Adrenal gland (tissue), 12 donors: Measurements from ENCODE around the gene CILP2. TPM values are rescaled to one million over a fixed set of nuclear protein-coding genes. Genes with fewer than 3 reads are reported as not detected.

Source experiments
- DNase-seq, 7 donors: peaks; one replicate each; pipeline ENCODE4 v3.0.0-alpha.2; 2019 to 2020
- H3K27ac ChIP-seq, 5 donors: fragments of 200-600 bp; sonication (generic) in 4 of 5; 1 replicate in 3 of 5; 2 replicates in 2 of 5; pipeline versions ENCODE4 v1.5.1 to v1.8.0; 2016 to 2020; ENCODE audit warnings: mild to moderate bottlenecking in 1 of 5
- H3K27me3 ChIP-seq: fragments of 200-600 bp; 2 replicates; pipeline ENCODE4 v1.8.0; 2021
- H3K36me3 ChIP-seq, 2 donors: fragments of 200-600 bp; replicated peaks in 1 of 2; 1 replicate in 1 of 2; 2 replicates in 1 of 2; pipeline versions ENCODE4 v1.5.1 to v1.8.0; 2018 to 2022
- H3K4me1 ChIP-seq, 2 donors: fragments of 200-600 bp; replicated peaks in 1 of 2; 1 replicate in 1 of 2; 2 replicates in 1 of 2; pipeline versions ENCODE4 v1.5.1 to v1.8.0; 2018 to 2021
- H3K4me3 ChIP-seq, 4 donors: fragments of 200-600 bp; sonication (generic) in 3 of 4; one replicate each; pipeline ENCODE4 v1.5.1; 2016 to 2018
- H3K9me3 ChIP-seq, 3 donors: fragments of 200-600 bp; sonication (generic) in 1 of 3; replicated peaks in 1 of 3; 1 replicate in 2 of 3; 2 replicates in 1 of 3; pipeline versions ENCODE4 v1.5.1 to v1.8.0; 2016 to 2021
- CTCF ChIP-seq, 6 experiments: fragments of 450-650 bp in 4 of 6; fragments of 200-600 bp in 2 of 6; sonication (generic) in 1 of 6; IDR thresholded peaks; 1 replicate in 5 of 6; 2 replicates in 1 of 6; pipeline versions ENCODE4 v1.5.1 to v1.8.0; 2016 to 2021; ENCODE audit warnings: antibody characterized with exemption in 6 of 6, mild to moderate bottlenecking in 2 of 6, moderate library complexity in 1 of 6
- POLR2A ChIP-seq, 2 donors: fragments of 450-650 bp; IDR thresholded peaks; one replicate each; pipeline ENCODE4 v1.6.1; 2017; ENCODE audit warnings: antibody characterized with exemption in 2 of 2, mild to moderate bottlenecking in 2 of 2, moderate library complexity in 1 of 2
- WGBS, 4 donors: extraction: QIAGEN DNeasy Blood & Tissue Kit in 2 of 4; methylation state at CpG; one replicate each; pipeline versions ENCODE4 v1.1.5 to v1.1.7; 2013 to 2017; 5-methylcytosine and 5-hydroxymethylcytosine counted together
- intact Hi-C, 2 donors: fragments of 100-400 bp; cut with DNase I; formaldehyde crosslinking; loops; one replicate each; pipeline versions ENCODE4 v1.14.1 to v1.15.0; 2022 to 2023
- polyA plus RNA-seq, 3 donors: library from polyadenylated mRNA; stranded (reverse); fragments of 200-250 nt in 2 of 3; fragments of 350-450 nt in 1 of 3; fragmentation: Illumina TruSeq in 1 of 3; extraction: RNeasy Lipid Tissue Mini Kit (QIAGEN cat#74804) in 1 of 3; gene quantifications; one replicate each; pipeline ENCODE4 v1.2.3, GENCODE V29; 2013 to 2014
- total RNA-seq, 9 donors: library from RNA; depleted of rRNA in 4 of 9; stranded (reverse); fragments of >200 nt in 4 of 9; fragments of 120-200 nt in 1 of 9; fragmentation: NEBNext Ultra II Directional in 1 of 9; extraction: Animal tissue kit (Norgen Biotek cat#: 25700) in 1 of 9; gene quantifications; one replicate each; pipeline versions ENCODE4 v1.1.0 to v1.2.4, GENCODE V29; 2013 to 2023
- donor health status: healthy with polysubstance abuse.
- donor health status: Bipolar disorder and iron deficiency.
- donor health status: DM: yes; HTN: yes; CAD: no.
- donor health status: DM: no; HTN: no; CAD: no.
- donor health status: DM: no; HTN: no; CAD: no.
- donor health status: DM: yes; HTN: yes; CAD: no.

CILP2 gene
- total and polyA plus RNA-seq, 12 donors: 0.13 to 0.43 (median 0.23) TPM; not detected in 8

- H3K9me3 ChIP-seq: no peaks in the 10 kb centered on the region
- no peak for DNase-seq
- TF ChIP-seq POLR2A (IDR thresholded peaks at IDR 0.05) (no peak), CTCF (IDR thresholded peaks at IDR 0.05) (no peak)
- intact Hi-C loops: no loop called here
- no peak overlapping the region for H3K4me3 ChIP-seq
- no peak overlapping the region for H3K27ac ChIP-seq
- no peaks in the 10 kb centered on the region for H3K36me3 ChIP-seq
- WGBS, 4 donors: 77 to 87% (median 84%) methylated on average over 12 to 14 of the region's 14 CpGs; no CpG with 5 or more reads in 1 of the 4 donors
- no peaks in the 10 kb centered on the region for H3K27me3 ChIP-seq
- H3K4me1 ChIP-seq: no peaks in the 10 kb centered on the region
Observed at GRCh38 chr19:19551853-19552192, 13.8 kb downstream of the CILP2 start.

- whole genome bisulfite sequencing, 4 donors: 54 to 80% (median 64%) methylated on average over 1 to 6 of the region's 6 CpGs
- peak in 1 of 7 donors; percentile 24 for DNase-seq
- intact Hi-C loops: no loop called here
Observed at GRCh38 chr19:19552798-19553197, 14.7 kb downstream of the CILP2 start.

GRCh38 chr19:19553670-19554069 lies 15.6 kb downstream of the CILP2 start:
- intact Hi-C loops: no loop called here
- Histone ChIP-seq H3K36me3 (no peaks in the 10 kb centered on the region), H3K9me3 (no peaks in the 10 kb centered on the region), H3K27ac (no peak overlapping the region), H3K4me1 (no peaks in the 10 kb centered on the region), H3K27me3 (no peaks in the 10 kb centered on the region), H3K4me3 (no peak overlapping the region)
- DNase-seq: no peak
- TF ChIP-seq POLR2A (IDR thresholded peaks at IDR 0.05): no peak
- TF ChIP-seq CTCF (IDR thresholded peaks at IDR 0.05): no peak
- WGBS, 4 donors: 82 to 90% (median 86%) methylated on average over 5 to 10 of the region's 10 CpGs

More at GRCh38 chr19:19552798-19553197, 14.7 kb downstream of the CILP2 start:
- no peak overlapping the region for H3K27ac ChIP-seq
- H3K9me3 ChIP-seq: no peaks in the 10 kb centered on the region
- no peaks in the 10 kb centered on the region for H3K4me1 ChIP-seq
- TF ChIP-seq POLR2A (IDR thresholded peaks at IDR 0.05) (no peak), CTCF (IDR thresholded peaks at IDR 0.05) (peak in 3 of 6 experiments; percentile 28 to 38 (median 30))
- H3K36me3 ChIP-seq: no peaks in the 10 kb centered on the region
- H3K4me3 ChIP-seq: no peak overlapping the region
- no peaks in the 10 kb centered on the region for H3K27me3 ChIP-seq

GRCh38 chr19:19554074-19555023 lies 16.3 kb downstream of the CILP2 start:
- TF ChIP-seq POLR2A (IDR thresholded peaks at IDR 0.05): no peak
- TF ChIP-seq CTCF (IDR thresholded peaks at IDR 0.05): peak; percentile 21 to 61 (median 51)
- Histone ChIP-seq H3K27ac (no peak overlapping the region), H3K4me3 (no peak overlapping the region), H3K9me3 (no peaks in the 10 kb centered on the region), H3K36me3 (no peaks in the 10 kb centered on the region), H3K4me1 (no peaks in the 10 kb centered on the region), H3K27me3 (no peaks in the 10 kb centered on the region)
- peak in 2 of 7 donors; percentile 53 to 56 for DNase-seq
- intact Hi-C loops: no loop called here
- WGBS, 4 donors: 51 to 70% (median 64%) methylated on average over 22 to 34 of the region's 34 CpGs
